ENCODE measurements around the gene PRRC2A. TPM values are rescaled to one million over a fixed set of nuclear protein-coding genes. Genes with fewer than 3 reads are reported as not detected.

PRRC2A gene
- total RNA-seq, 1 donor from 2014 or later = 188 TPM

- FAIRE-seq (no peak), DNase-seq (ENCODE audit: low read depth) (no peak)
- Histone ChIP-seq H3K4me2 (ENCODE audit: low read length) (no peak overlapping the region), H3K27ac (ENCODE audit: low read depth, low read length) (no peak overlapping the region), H3K36me3 (ENCODE audit: insufficient read depth, low read length) (no peaks in the 10 kb centered on the region), H3K27me3 (ENCODE audit: insufficient read depth, low read length) (peaks cover 3% of the 10 kb centered on the region), H3K9me3 (ENCODE audit: insufficient read depth, low read depth, low read length) (no peaks in the 10 kb centered on the region), H3K4me3 (ENCODE audit: insufficient read depth, low read depth, low read length) (no peak overlapping the region), H3K4me1 (ENCODE audit: insufficient read depth, low read length) (no peaks in the 10 kb centered on the region), H3K9ac (ENCODE audit: low read length) (no peak overlapping the region), H3K79me2 (ENCODE audit: insufficient read depth, low read length) (no peaks in the 10 kb centered on the region), H2AFZ (ENCODE audit: low read depth, low read length) (no peak overlapping the region), H4K20me1 (ENCODE audit: insufficient read depth, low read length) (no peaks in the 10 kb centered on the region)
- TF ChIP-seq EZH2 (IDR thresholded peaks at IDR 0.05; ENCODE audit: insufficient read depth, low read length) (no peak), CTCF (IDR thresholded peaks at IDR 0.05; ENCODE audit: insufficient read depth, low read depth, low read length) (no peak)
- H3K4me3 Mint-ChIP-seq (ENCODE audit: unreplicated experiment) = no peak overlapping the region
- H3K27me3 Mint-ChIP-seq (ENCODE audit: low read depth, unreplicated experiment) = peaks cover 27% of the 10 kb centered on the region
- no peaks in the 10 kb centered on the region for H3K9me3 Mint-ChIP-seq (ENCODE audit: unreplicated experiment)
- H3K4me1 Mint-ChIP-seq (ENCODE audit: low read depth, unreplicated experiment) = peaks cover 12% of the 10 kb centered on the region
- H3K27ac Mint-ChIP-seq (ENCODE audit: unreplicated experiment) = peak overlapping the region; percentile 28
- no peaks in the 10 kb centered on the region for H3K36me3 Mint-ChIP-seq (ENCODE audit: low read depth, unreplicated experiment)
These were observed 47.0 kb upstream of the PRRC2A start for GRCh38 chr6:31573239-31574105.

GRCh38 chr6:31574106-31575061, 46.1 kb upstream of the PRRC2A start:
- no peak for TF ChIP-seq CTCF (IDR thresholded peaks at IDR 0.05; ENCODE audit: insufficient read depth, low read depth, low read length)
- Histone ChIP-seq H2AFZ (ENCODE audit: low read depth, low read length) (no peak overlapping the region), H3K4me2 (ENCODE audit: low read length) (no peak overlapping the region), H3K36me3 (ENCODE audit: insufficient read depth, low read length) (no peaks in the 10 kb centered on the region), H3K27ac (ENCODE audit: low read depth, low read length) (no peak overlapping the region), H3K9ac (ENCODE audit: low read length) (no peak overlapping the region), H3K4me3 (ENCODE audit: insufficient read depth, low read depth, low read length) (no peak overlapping the region), H3K4me1 (ENCODE audit: insufficient read depth, low read length) (no peaks in the 10 kb centered on the region), H3K27me3 (ENCODE audit: insufficient read depth, low read length) (peaks cover 3% of the 10 kb centered on the region), H3K9me3 (ENCODE audit: insufficient read depth, low read depth, low read length) (no peaks in the 10 kb centered on the region), H4K20me1 (ENCODE audit: insufficient read depth, low read length) (no peaks in the 10 kb centered on the region), H3K79me2 (ENCODE audit: insufficient read depth, low read length) (no peaks in the 10 kb centered on the region)
- no peaks in the 10 kb centered on the region for H3K9me3 Mint-ChIP-seq (ENCODE audit: unreplicated experiment)
- no peaks in the 10 kb centered on the region for H3K36me3 Mint-ChIP-seq (ENCODE audit: low read depth, unreplicated experiment)
- no peak for FAIRE-seq
- no peak for DNase-seq (ENCODE audit: low read depth)
- H3K4me3 Mint-ChIP-seq (ENCODE audit: unreplicated experiment) = no peak overlapping the region
- H3K4me1 Mint-ChIP-seq (ENCODE audit: low read depth, unreplicated experiment) = peaks cover 12% of the 10 kb centered on the region
- H3K27me3 Mint-ChIP-seq (ENCODE audit: low read depth, unreplicated experiment) = peaks cover 27% of the 10 kb centered on the region
- no peak overlapping the region for H3K27ac Mint-ChIP-seq (ENCODE audit: unreplicated experiment)
